Natural killer cell (primary cell): Measurements from ENCODE around the gene PRUNE2. TPM values are rescaled to one million over a fixed set of nuclear protein-coding genes. Genes with fewer than 3 reads are reported as not detected.
"Not testable (repeated sequence)": the region's sequence is repeated elsewhere in the genome, so short reads cannot be mapped to it uniquely, and the experiment has no call there.

Experiments
- ATAC-seq, 3 donors: fragments of 150-1000 bp in 2 of 3; fragments of 200-7000 bp in 1 of 3; cut with Tn5 transposase; 1 replicate in 1 of 3; 2 replicates in 2 of 3; pipeline ENCODE4 v1.10.0; 2021; ENCODE audit warnings: mild to moderate bottlenecking in 2 of 3, moderate library complexity in 2 of 3
- DNase-seq, 2 donors: peaks; one replicate each; pipeline versions ENCODE4 v3.0.0 to v3.0.0-alpha.2; 2013 to 2021; ENCODE audit warnings: mixed read lengths in 1 of 2
- H3K27ac ChIP-seq: one replicate; pipeline ENCODE4 v1.5.1; 2013; ENCODE audit warnings: mild to moderate bottlenecking, low read length
- H3K27me3 ChIP-seq: one replicate; pipeline ENCODE4 v1.6.1; 2013; ENCODE audit warnings: low read length; ENCODE audit not compliant: control insufficient read depth, insufficient read depth
- H3K36me3 ChIP-seq: one replicate; pipeline ENCODE4 v1.6.1; 2013; ENCODE audit warnings: low read length; ENCODE audit not compliant: control insufficient read depth, insufficient read depth
- H3K4me1 ChIP-seq: one replicate; pipeline ENCODE4 v1.6.1; 2013; ENCODE audit warnings: low read length; ENCODE audit not compliant: control insufficient read depth, insufficient read depth
- H3K4me3 ChIP-seq: one replicate; pipeline ENCODE4 v1.5.1; 2013; ENCODE audit warnings: low read length
- H3K9me3 ChIP-seq: one replicate; pipeline ENCODE4 v1.6.1; 2013; ENCODE audit warnings: low read length; ENCODE audit not compliant: control insufficient read depth, insufficient read depth
- H3K27ac Mint-ChIP-seq, 2 donors: one replicate each; pipeline ENCODE4 v1.8.0; 2022; ENCODE audit warnings: mild to moderate bottlenecking in 2 of 2, mixed read lengths in 2 of 2, moderate library complexity in 1 of 2
- H3K27me3 Mint-ChIP-seq, 2 donors: one replicate each; pipeline ENCODE4 v1.8.0; 2022; ENCODE audit warnings: low read depth in 2 of 2, mixed read lengths in 2 of 2
- H3K36me3 Mint-ChIP-seq: one replicate; pipeline ENCODE4 v1.8.0; 2022; ENCODE audit warnings: mixed read lengths
- H3K4me1 Mint-ChIP-seq, 2 donors: one replicate each; pipeline ENCODE4 v1.8.0; 2022; ENCODE audit warnings: mixed read lengths in 2 of 2
- H3K4me3 Mint-ChIP-seq: one replicate; pipeline ENCODE4 v1.8.0; 2022; ENCODE audit warnings: mild to moderate bottlenecking, moderate library complexity, mixed read lengths
- H3K9me3 Mint-ChIP-seq, 2 donors: one replicate each; pipeline ENCODE4 v1.8.0; 2022; ENCODE audit warnings: mixed read lengths in 2 of 2
- WGBS: methylation state at CpG from one replicate; pipeline ENCODE4 v1.1.7; 2013; ENCODE audit warnings: missing lambda C conversion rate; ENCODE audit not compliant: insufficient coverage; 5-methylcytosine and 5-hydroxymethylcytosine counted together
- intact Hi-C: fragments of 100-400 bp; cut with micrococcal nuclease; formaldehyde crosslinking; loops from one replicate; pipeline ENCODE4 v1.14.2; 2022
- total RNA-seq, 4 donors: library from RNA; stranded (reverse); fragments of 120-200 nt in 1 of 4; gene quantifications; one replicate each; pipeline versions ENCODE4 v1.2.3 to v1.2.4, GENCODE V29; 2013 to 2022
- TF ChIP-seq, protein P1 (sequence below): fragments of 200-600 bp; IDR thresholded peaks from one replicate; pipeline ENCODE4 v1.8.0; 2022; ENCODE audit warnings: antibody characterized with exemption

Gene PRUNE2
- under 1 TPM in 2 of 3 donors, not detected in 1; 0.43 to 0.45 TPM for total RNA-seq
- total RNA-seq (2013), result 1.1 TPM

- DNase-seq (no peak), ATAC-seq (no peak)
- H3K9me3 ChIP-seq, result no peaks in the 10 kb centered on the region
- no peak within 1 kb of the TSS for H3K4me3 Mint-ChIP-seq
- no peaks in the 10 kb centered on the region for H3K4me1 Mint-ChIP-seq
- H3K4me1 ChIP-seq, result no peaks in the 10 kb centered on the region
- H3K9me3 Mint-ChIP-seq, result no peaks in the 10 kb centered on the region
- TF ChIP-seq, protein P1, sequence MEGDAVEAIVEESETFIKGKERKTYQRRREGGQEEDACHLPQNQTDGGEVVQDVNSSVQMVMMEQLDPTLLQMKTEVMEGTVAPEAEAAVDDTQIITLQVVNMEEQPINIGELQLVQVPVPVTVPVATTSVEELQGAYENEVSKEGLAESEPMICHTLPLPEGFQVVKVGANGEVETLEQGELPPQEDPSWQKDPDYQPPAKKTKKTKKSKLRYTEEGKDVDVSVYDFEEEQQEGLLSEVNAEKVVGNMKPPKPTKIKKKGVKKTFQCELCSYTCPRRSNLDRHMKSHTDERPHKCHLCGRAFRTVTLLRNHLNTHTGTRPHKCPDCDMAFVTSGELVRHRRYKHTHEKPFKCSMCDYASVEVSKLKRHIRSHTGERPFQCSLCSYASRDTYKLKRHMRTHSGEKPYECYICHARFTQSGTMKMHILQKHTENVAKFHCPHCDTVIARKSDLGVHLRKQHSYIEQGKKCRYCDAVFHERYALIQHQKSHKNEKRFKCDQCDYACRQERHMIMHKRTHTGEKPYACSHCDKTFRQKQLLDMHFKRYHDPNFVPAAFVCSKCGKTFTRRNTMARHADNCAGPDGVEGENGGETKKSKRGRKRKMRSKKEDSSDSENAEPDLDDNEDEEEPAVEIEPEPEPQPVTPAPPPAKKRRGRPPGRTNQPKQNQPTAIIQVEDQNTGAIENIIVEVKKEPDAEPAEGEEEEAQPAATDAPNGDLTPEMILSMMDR, result no peak
- H3K4me3 ChIP-seq, result no peak within 1 kb of the TSS
- no peaks in the 10 kb centered on the region for H3K36me3 Mint-ChIP-seq
- peaks cover 35 to 66% of the 10 kb centered on the region in 2 donors for H3K27me3 Mint-ChIP-seq
- peaks cover 2% of the 10 kb centered on the region for H3K27me3 ChIP-seq
- WGBS, result 5% methylated on average over 79 of the region's 79 CpGs
- no peak within 1 kb of the TSS for H3K27ac ChIP-seq
- intact Hi-C loops, result no loop called here
- no peaks in the 10 kb centered on the region for H3K36me3 ChIP-seq
- no peak within 1 kb of the TSS for H3K27ac Mint-ChIP-seq
Observed at GRCh38 chr9:76905791-76906646, at the start of gene PRUNE2. Gene PRUNE2 (minus strand): TSS chr9:76906114. CDS start chr9:76905963, 151 bp downstream.

DNA sequence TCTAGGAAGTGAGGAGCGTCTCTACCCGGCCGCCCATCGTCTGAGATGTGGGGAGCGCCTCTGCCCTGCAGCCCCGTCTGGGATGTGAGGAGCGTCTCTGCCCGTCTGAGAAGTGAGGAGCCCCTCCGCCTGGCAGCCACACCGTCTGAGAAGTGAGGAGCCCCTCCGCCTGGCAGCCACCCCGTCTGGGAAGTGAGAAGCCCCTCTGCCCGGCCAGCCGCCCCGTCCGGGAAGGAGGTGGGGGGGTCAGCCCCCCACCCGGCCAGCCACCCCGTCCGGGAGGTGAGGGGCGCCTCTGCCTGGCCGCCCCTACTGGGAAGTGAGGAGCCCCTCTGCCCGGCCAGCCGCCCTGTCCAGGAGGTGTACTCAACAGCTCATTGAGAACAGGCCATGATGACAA is 49.5 kb upstream of the PRUNE2 start:
- DNase-seq, H3K27ac ChIP-seq, H3K4me1 Mint-ChIP-seq, H3K4me1 ChIP-seq, H3K36me3 ChIP-seq, H3K27me3 ChIP-seq, H3K4me3 Mint-ChIP-seq, H3K9me3 ChIP-seq, H3K27ac Mint-ChIP-seq, H3K4me3 ChIP-seq, H3K36me3 Mint-ChIP-seq, H3K9me3 Mint-ChIP-seq, intact Hi-C loops, ATAC-seq, H3K27me3 Mint-ChIP-seq: not testable (repeated sequence)
- WGBS, result 94% methylated on average over 23 of the region's 23 CpGs

GRCh38 chr9:76949865-76950264 is 44.0 kb upstream of the PRUNE2 start:
- Histone ChIP-seq H3K9me3 (no peaks in the 10 kb centered on the region), H3K36me3 (no peaks in the 10 kb centered on the region), H3K4me1 (no peaks in the 10 kb centered on the region), H3K27ac (no peak overlapping the region), H3K27me3 (no peaks in the 10 kb centered on the region), H3K4me3 (no peak overlapping the region)
- intact Hi-C loops, result no loop called here
- Mint-ChIP-seq H3K27ac (no peak overlapping the region), H3K36me3 (no peaks in the 10 kb centered on the region), H3K27me3 (peaks cover 0 to 5% of the 10 kb centered on the region in 2 donors), H3K4me3 (no peak overlapping the region), H3K9me3 (no peaks in the 10 kb centered on the region), H3K4me1 (no peaks in the 10 kb centered on the region)
- 77% methylated on average over 3 of the region's 4 CpGs for WGBS
- no peak for DNase-seq
- TF ChIP-seq, protein P1, result no peak
- no peak for ATAC-seq

DNA sequence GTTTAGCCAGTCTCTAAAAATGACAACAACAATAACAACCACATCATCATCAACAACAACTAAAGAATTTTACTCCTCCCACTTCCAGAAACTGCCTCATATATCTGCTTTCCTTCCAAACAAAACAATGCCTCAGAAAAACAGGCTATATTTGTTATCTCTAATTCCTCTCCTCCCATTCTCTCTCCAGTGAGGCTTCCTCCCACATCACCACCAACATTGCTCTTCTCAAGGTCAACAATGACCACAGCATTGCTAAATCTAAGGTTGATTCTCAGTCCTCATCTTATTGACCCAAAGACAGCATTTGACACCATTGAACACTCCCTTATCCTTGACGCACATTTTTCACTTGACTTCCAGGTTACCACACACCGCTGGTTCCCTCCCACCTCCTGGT is 38.1 kb upstream of the PRUNE2 start:
- H3K4me3 ChIP-seq, result no peak overlapping the region
- intact Hi-C loops, result no loop called here

More for the DNA sequence above, 38.1 kb upstream of the PRUNE2 start:
- DNase-seq, result no peak
- TF ChIP-seq, protein P1, result no peak
- 88% methylated on average over 2 of the region's 2 CpGs for WGBS
- Histone ChIP-seq H3K4me1 (no peaks in the 10 kb centered on the region), H3K27me3 (no peaks in the 10 kb centered on the region), H3K27ac (no peak overlapping the region), H3K36me3 (no peaks in the 10 kb centered on the region), H3K9me3 (no peaks in the 10 kb centered on the region)
- Mint-ChIP-seq H3K9me3 (no peaks in the 10 kb centered on the region), H3K36me3 (no peaks in the 10 kb centered on the region), H3K27ac (no peak overlapping the region), H3K4me3 (no peak overlapping the region), H3K4me1 (no peaks in the 10 kb centered on the region), H3K27me3 (peaks cover 0 to 7% of the 10 kb centered on the region in 2 donors)
- ATAC-seq, result no peak
